ENCODE data around the gene ANKFN1.
"Not testable (repeated sequence)": the region's sequence is repeated elsewhere in the genome, so short reads cannot be mapped to it uniquely, and the experiment has no call there.

ANKFN1 gene

GRCh38 chr17:56178203-56178602, 24.9 kb downstream of the ANKFN1 start:
- no peak for DNase-seq

GRCh38 chr17:56182081-56182480, 28.8 kb downstream of the ANKFN1 start:
- no peak for DNase-seq

- no peak for DNase-seq
These were observed 31.4 kb downstream of the ANKFN1 start for GRCh38 chr17:56184650-56185049.

GRCh38 chr17:56185491-56186221, 32.4 kb downstream of the ANKFN1 start:
- DNase-seq = no peak

DNA sequence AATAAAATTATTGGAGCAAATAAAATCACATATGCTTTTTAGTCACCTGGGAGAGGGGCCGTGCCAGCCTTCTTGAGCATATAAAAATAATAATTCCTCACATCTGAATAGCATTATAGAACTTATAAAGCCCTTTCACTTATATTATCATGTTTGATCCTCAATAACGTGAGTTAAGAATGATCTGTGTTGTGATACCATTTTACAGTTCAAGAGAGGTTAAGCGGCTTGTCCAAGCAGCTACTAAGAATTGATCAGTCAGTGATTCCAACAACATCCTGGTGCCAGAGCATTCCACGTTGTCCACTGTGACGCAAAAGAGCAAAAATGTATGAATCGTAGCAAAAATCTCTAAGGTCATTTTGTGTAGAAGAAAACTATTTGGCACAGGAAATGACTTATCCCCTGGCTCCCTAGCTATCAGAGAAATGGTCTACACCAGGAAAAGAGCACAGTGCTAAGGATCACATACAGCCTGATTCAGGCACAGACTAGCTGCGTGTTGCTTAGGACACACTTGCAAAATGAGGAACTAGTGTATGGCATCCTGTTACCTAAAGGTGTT, 33.0 kb downstream of the ANKFN1 start:
- no peak for DNase-seq

GRCh38 chr17:56203430-56203829, 50.2 kb downstream of the ANKFN1 start:
- DNase-seq = no peak

GRCh38 chr17:56206351-56206750, 53.1 kb downstream of the ANKFN1 start:
- no peak for DNase-seq

GRCh38 chr17:56213031-56213430, 59.8 kb downstream of the ANKFN1 start:
- DNase-seq = peak in 1 of 14 donors; percentile 45

GRCh38 chr17:56217921-56218320, 64.6 kb downstream of the ANKFN1 start:
- DNase-seq = no peak

DNA sequence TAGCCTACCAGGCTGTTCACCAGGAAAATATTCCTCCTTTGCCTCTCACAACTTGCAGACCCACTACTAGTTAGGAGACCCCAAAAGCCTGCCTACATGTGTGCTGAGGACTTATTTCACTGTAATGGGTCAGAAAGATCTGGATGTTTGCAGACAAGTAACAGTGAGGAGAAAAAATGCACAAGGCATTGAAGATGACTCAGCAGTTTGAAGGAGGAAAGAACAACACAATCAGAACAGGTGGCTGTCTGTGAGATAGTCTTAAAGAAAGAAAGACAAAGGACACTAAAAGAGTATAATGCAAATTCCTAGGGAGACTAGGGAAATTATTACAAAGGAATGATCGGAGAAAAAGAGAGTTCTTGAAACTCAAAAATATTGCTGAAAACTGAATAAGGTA, 69.0 kb downstream of the ANKFN1 start:
- DNase-seq = no peak

- DNase-seq = peak in 1 of 14 donors; percentile 9
These were observed 77.4 kb downstream of the ANKFN1 start for GRCh38 chr17:56230660-56231059.

DNA sequence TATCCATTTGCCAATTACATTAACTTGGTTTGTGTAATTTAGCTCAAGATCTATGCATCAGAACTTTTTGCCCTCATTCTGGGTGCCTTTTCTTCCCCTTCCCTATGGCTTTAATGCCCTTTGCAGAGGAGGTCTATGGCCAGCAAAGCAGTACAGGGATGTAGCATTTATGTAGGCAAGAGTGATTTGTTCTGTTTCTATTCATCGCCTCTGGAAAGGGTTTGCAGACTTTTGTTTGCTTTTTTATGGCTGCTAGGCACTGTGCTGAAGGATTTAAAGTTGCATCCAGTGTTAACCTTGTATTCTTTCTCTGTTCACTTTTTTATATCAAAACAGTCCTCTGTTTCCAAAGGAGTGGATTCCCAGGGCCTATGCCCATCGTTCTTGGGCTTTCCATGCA, 78.0 kb downstream of the ANKFN1 start:
- no peak for DNase-seq

DNA sequence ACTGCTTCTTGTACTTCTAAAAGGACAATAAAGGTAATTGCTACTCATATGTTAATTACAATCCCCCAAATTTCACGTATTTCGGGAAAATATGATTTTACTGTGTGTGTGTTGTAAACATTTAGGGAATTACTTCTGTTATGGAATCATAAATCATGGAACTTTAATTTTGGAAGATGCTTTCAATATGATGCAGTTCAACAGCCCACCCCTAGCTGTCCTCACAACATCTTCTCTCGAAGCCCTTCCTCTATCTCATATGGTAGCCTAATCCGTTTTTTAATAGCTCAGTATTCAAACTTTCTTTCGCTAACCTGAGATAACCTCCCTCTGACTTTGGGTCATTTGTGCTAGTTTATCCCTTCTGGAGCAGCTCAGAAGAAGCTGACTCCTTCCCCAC, 78.4 kb downstream of the ANKFN1 start:
- DNase-seq = no peak

GRCh38 chr17:56244268-56244890, 91.1 kb downstream of the ANKFN1 start:
- DNase-seq = no peak

- no peak for DNase-seq
These were observed 94.5 kb downstream of the ANKFN1 start for GRCh38 chr17:56247816-56248215.

DNA sequence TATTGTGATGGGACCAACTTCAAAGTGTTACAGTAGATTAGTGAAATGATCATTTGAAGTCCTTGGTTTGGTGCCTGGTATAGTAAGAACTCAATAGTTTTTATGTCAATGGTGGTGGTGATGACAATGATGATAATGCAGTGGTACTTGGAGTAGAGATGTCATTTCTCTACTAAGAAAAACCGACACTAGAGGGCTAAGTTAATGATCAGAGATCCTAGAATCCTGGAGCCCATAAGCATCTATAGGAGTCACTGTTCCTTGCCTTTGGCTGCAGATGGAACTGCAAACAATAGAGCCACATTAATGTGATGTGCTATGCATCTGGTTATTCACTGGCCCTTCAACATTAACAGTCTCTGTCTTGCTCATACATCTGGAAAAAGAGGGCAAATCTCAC, 103.8 kb downstream of the ANKFN1 start:
- no peak for DNase-seq

DNA sequence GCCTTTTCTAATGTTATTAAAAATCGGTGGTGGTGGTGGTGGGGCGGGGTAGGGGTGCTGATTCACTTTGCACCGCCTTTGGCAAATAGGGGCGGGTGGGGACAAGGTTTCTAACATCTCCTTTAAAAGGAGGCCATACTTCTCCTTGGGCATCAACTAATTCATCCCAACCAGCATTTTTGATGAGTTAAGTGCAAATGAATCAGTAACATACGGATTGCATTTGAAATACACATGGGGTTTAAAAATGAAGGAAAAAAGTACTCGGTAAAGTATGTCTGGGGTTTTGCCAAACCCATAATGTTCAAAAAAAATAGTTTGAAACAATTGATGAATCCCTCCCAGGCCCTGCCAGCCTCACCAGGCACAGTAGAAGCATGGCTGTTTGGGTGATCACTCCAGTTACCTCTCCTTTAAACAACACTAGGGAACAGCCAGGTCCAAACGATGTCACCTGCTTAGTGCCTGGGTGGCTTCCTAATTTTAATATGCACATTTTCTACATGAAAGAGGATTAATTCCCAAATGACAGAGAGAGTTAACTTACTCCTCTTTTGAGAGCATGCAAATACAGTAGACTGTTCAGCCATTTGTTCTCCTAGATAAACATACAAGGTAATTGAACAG, 107.2 kb downstream of the ANKFN1 start:
- DNase-seq = no peak

- DNase-seq = no peak
These were observed 109.5 kb downstream of the ANKFN1 start for GRCh38 chr17:56262803-56263202.

DNA sequence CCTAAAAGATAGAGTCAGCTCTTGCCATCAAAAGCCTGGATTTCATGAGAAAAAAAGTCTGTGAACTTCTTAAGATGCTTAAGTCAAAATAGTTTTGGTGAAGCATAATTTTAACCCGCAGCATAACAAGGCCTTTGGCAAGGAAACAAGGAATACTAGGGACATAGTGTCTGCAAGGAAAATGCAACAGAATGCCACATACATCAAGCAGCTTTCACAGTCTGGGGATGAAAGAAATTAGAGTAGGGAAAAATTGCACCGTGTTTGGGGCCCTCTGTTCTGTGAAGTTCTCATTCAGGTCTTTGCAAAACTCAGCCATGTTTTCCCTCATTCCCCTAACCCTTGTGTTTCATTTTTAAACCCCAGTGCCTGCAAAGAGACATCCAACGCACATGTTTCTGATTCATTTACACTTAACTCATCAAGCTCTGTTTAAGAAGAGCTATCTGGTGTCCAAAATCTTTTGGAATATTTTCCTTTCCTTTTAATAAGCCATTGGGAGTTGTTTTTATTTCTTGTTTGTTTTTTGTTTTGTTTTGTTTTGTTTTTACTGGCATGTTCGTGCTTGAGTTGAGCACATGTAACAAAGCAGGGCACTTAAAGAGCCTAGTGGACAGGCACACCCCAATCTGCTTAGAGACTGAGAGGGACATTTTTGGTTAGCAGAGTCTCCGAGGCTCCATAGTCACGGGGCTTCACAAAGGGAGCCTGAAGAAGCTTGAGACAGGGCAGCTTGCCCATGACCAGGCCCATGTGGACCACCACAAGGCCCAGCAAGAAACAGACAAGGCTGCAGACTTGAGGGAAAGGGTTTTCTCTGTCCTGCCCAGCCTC, 116.5 kb downstream of the ANKFN1 start:
- peak in 1 of 14 donors; percentile 0 for DNase-seq

GRCh38 chr17:56274491-56274890, 121.2 kb downstream of the ANKFN1 start:
- no peak for DNase-seq

DNA sequence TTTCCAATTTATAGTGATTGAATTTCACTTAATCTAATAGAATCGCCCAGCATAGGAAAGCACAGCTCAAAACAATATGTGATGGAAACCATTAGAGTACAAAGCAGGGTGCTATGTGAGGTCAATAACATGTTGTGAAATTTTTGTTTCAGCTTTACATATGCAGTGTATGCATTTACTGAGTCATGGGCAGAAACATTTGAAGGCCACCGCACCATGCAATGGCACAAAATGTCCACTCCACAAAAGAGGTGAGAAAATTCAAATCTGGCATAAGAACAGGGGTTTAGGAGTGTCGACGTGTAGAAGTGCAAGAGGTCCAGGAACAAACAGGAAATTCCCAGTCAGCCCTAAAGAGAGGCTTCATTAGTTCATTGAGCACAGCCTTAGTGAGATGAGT, 131.2 kb downstream of the ANKFN1 start:
- no peak for DNase-seq

- DNase-seq = not testable (repeated sequence)
These were observed 135.5 kb downstream of the ANKFN1 start for GRCh38 chr17:56288786-56289185.

- no peak for DNase-seq
These were observed 136.0 kb downstream of the ANKFN1 start for GRCh38 chr17:56289321-56289720.

Measured in C1 segment of cervical spinal cord (tissue), 14 donors.